8988T (cell line): Measurements from ENCODE around the gene RPS19BP1.
A peak's percentile ranks its signal among the peaks of the same experiment; 100 is the strongest.
"Not testable (repeated sequence)": the region's sequence is repeated elsewhere in the genome, so short reads cannot be mapped to it uniquely, and the experiment has no call there.

Experiments used
- DNase-seq: peaks from one replicate; pipeline ENCODE4 v3.0.0; 2011

RPS19BP1 gene

DNA sequence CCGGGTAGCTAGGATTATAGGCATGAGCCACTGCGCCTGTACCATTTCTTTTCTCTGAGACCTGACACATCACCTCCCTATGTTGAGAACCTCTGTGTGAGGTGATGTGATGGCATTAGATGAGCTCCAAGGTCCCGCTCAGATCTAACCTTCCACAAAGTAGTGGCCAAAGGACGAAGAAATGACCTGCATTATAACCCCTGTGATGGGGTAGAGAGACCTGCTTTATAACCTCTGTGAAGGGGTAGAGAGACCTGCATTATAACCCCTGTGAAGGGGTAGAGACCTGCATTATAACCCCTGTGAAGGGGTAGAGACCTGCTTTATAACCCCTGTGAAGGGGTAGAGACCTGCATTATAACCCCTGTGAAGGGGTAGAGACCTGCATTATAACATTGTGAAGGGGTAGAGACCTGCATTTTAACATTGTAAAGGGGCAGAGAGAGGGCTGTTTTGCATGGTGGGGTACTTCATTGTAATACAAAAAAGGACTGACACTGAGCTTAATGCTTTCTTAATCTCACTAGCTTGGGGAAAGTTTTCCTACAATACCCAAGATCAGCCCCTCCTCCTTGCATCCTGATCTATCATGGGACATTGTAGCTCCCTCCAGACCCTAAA, 21.9 kb downstream of the RPS19BP1 start:
- DNase-seq, result no peak

DNA sequence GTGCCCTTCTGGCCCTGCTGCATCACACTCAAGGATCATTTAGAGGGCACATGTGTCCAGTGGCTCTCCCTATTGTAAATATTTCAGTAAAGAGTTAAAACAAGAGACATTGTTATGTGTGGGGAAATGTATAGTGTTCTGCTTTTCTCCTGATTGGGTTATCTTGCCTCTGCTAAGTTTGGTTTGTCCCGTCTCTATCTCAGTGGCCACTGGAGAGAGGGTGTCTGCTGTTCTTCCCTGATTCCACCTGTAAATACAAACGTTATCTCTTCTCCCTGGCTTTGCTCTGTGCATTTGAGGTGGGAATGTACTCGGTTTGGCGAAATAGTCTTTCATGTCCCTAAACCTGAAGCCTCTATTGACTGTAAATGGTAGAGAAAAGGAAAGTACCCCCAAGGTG, 24.2 kb downstream of the RPS19BP1 start:
- no peak for DNase-seq

- not testable (repeated sequence) for DNase-seq
These were observed 25.5 kb downstream of the RPS19BP1 start for GRCh38 chr22:39507021-39507420.

DNA sequence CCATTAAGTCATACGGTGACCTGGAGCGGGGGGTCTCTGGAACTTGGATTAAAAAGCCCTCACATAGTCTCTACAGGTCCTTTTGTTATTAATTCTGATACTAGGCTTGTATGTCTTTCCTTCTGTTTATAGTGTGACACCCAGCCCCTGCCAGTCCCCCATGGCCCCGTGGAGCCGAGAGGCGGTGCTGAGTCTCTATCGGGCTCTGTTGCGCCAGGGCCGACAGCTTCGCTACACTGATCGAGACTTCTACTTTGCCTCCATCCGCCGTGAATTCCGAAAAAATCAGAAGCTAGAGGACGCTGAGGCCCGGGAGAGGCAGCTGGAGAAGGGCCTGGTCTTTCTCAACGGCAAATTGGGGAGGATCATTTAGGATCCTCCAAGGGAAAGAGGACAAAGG, 28.5 kb downstream of the RPS19BP1 start:
- no peak for DNase-seq

DNA sequence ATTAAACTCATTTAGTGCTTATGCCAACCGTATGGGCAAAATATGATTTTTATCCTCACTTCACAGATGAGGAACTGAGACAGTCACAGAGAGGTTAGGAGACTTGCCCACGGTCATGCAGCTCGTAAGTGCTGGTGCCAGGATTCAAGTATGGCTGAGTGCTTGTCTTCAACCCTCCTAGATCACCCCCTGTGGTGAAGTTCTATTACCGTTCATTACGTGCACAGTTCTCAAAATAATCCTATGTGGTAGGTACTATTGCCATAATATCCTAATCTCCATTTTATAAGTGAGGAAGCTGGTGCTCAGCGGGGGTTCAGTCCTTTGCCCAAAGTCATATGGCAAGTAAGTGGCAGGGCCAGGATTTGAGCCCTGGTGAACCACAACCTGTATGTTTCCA, 28.9 kb downstream of the RPS19BP1 start:
- no peak for DNase-seq

- DNase-seq, result no peak
These were observed 29.6 kb downstream of the RPS19BP1 start for GRCh38 chr22:39502789-39503409.

GRCh38 chr22:39502109-39502788, 30.3 kb downstream of the RPS19BP1 start, which contains the start of gene MIEF1:
Gene MIEF1 (plus strand): TSS chr22:39502290. CDS start chr22:39511295, 9,005 bp downstream.
- no peak for DNase-seq

DNA sequence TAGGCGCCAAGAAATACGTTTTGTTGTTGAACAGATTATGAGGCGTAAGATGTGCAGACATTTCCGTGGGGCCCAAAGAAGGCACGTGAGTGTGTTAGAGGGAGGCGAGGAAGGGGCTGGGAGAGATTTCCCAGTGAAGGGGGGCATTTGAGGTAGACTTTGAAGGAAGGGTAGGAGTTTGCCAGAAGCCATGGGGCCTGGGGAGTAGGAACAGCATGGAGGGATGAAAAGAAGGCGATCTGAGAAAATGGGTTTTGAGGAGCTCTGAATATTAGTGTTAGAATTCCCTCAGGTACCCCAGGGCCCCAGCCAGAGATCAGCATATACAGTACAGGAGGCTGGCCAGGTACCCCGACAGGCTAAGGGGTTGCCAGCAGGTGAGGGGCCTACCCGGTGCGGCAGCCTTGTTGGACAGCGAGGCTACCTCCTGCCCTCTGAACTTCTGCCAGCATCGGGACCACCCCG, 30.9 kb downstream of the RPS19BP1 start:
- no peak for DNase-seq

DNA sequence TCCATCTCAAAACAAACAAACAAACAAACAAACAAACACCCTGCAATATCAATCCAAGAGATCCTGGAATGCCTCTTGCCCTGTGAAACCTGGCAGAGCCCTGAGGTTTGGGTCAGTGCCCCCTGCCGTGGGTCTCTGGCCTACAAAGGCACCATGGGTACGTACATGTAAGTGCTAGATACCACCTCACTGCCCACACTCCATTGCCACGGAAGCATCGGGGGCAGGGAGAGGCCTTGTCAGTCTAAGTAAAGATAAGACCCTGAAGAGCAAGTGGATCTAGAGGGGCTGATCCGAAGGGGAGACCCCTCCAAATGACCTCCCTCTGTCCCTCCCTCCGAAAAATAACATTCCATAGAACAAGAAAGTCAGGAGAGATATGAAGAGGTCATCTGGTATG, 32.4 kb downstream of the RPS19BP1 start:
- no peak for DNase-seq

DNA sequence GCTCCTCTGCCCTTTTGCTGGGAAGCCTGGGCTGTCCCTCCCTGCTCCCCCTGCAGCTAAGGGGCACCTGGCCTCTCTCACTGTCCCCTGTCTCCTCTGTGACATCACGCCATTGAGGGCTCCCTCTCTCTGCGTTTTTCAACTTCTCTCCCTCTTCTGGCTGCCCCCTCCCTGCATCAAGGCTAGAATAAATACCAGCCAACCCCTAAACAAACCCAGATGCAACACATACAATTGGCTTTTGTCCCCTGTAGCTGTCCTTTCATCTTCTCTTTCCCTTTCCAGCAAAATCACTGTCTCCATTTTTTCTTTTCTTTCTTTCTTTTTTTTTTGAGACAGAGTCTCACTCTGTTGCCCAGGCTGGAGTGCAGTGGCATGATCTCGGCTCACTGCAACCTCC, 33.7 kb downstream of the RPS19BP1 start:
- no peak for DNase-seq

DNA sequence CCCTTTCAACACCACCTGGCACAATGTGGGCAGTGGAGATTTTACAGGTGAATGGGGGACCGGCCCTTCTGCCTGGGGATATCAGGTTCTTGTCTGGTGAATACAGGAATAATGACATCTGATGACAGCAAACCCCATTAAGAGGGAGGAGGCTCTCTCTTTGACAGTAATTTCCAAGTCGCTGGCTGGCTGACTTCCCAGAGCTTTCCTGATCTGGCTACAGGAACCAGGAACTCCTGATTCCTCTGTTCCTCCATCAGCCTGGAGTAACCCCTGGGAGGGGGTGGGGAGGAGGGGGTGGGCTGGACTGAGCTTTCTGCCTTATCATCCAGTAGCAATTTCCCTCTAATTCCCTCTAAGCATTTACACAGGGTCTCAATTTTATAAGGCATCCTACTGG, 34.2 kb downstream of the RPS19BP1 start:
- DNase-seq, result no peak

- DNase-seq, result no peak
These were observed 35.1 kb downstream of the RPS19BP1 start for GRCh38 chr22:39497429-39497828.

DNA sequence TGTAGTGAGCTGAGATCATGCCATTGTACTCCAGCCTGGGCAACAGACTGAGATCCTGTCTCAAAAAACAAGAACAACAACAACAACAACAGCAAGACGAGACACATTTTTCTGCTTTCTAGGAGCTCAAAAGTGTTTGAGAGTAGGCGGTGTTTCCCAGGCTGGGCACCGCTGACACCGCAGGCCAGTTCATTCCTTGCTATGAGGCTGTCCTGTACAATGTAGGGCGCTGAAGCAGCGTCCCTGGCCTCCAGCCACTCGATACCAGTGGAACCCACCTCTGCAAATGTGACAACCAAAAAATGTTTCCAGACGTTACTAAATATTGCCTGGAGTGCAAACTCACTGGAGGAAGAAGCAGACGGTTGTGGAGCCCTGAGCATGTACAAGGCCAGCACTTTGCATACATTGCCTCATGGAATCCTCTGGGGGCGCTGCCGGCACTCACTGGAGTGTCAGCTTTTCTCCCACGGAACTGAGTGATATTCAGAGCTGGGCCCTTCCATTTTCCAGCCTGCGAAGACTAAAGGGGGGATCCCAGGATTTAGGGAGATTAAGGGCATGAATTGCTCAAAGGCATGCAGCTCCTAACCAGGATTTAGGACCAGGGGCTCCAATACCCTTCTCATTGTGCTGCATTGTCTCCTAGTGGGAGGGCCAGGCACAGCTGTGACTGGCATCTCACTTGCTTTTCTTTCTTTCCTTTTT, 36.3 kb downstream of the RPS19BP1 start:
- DNase-seq, result no peak

GRCh38 chr22:39494471-39495120, 38.0 kb downstream of the RPS19BP1 start:
- no peak for DNase-seq

DNA sequence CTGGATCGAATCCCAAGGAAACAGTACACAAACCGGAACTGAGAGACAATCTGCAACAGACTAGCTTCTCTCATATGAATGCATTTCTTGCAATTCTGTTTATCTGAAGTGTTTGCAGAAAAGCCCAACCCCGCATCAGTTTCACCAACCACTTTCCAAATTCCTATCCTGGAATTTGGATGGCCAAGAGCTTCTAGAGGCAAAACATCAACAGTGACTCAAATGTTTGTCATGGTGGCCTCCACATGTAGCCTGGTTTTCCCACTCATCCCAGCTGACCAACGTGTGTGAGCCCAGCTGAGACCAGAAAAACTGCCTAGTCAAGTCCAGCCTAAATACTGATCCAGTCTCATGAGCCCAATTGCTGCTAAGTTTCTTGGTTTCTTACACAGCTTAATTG, 38.8 kb downstream of the RPS19BP1 start:
- DNase-seq, result no peak

GRCh38 chr22:39492186-39492585, 40.4 kb downstream of the RPS19BP1 start:
- no peak for DNase-seq

DNA sequence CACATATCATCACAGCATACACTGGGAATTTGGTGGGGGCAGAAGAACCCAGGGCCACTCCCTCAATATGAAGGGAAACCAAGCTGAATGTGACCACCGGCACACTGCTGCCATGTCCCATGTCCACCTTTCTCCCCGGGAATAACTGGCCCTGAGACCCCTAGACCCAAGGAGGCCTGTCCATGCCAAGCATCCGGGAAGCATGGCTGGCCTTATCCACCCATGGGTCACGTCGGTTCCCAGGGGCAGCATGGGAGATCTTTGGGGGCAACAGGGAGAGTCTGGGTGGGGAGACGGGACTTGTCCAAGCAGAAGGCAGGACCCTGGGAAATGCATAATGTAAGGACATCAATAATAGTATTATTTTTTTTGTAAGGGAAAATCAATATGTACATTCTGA, 40.9 kb downstream of the RPS19BP1 start:
- no peak for DNase-seq

DNA sequence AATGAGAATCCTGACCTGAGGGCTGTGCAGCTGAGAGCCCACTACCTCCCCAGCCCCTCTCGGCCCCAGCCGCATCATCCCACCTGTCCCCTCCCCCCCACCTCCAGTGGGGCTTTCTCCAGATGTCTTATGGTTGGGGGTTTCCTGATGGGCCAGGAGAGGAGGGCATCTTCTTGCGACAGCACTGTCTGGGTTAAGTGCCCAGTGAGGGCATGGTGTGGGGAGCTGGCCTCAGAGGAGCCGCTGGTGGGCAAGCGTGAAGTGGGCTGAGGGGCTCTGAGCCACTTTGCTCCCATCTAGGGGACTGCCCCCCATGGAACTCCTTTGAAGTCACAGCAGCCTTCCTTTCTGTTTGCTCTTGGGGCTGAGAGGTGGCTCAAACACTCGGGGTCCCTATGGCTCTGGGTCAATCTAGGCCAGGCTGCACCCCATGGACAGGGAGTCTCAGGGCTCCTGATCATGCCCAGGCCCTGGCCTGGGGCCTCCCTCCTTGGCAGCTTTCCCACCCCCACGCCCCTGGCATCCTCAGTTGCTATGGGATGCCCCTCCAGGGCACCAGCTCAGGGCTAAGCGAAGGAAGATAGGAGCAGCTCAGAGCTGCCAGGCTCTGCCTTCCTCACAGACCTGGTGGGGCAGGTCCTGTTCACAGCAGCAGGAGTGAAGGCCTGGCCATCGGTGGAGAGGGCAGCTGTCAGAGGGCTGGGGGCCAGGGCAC, 41.4 kb downstream of the RPS19BP1 start:
- no peak for DNase-seq

GRCh38 chr22:39490135-39490798, 42.3 kb downstream of the RPS19BP1 start:
- peak; percentile 96 for DNase-seq

GRCh38 chr22:39489094-39490068, 43.2 kb downstream of the RPS19BP1 start:
- DNase-seq, result peak; percentile 30
